ENCODE data around the gene PFKP.

- TF ChIP-seq EZH2 (IDR thresholded peaks at IDR 0.05; ENCODE audit: borderline replicate concordance) (no peak), CTCF (IDR thresholded peaks at IDR 0.05; ENCODE audit: poor library complexity) (no peak)
Observed at GRCh38 chr10:3172446-3173170, 105.3 kb downstream of the PFKP start, which contains the start of gene PITRM1.
